WTC11 (cell line): ENCODE data around the gene PRELID3B. TPM values are rescaled to one million over a fixed set of nuclear protein-coding genes. Genes with fewer than 3 reads are reported as not detected.

Source experiments
- ATAC-seq: fragments of 200-7000 bp; cut with Tn5 transposase; 2 replicates; pipeline ENCODE4 v1.10.0; 2021; ENCODE audit warnings: mild to moderate bottlenecking, moderate library complexity
- CTCF ChIA-PET: fragments of 300-600 bp; sonication (Branson Sonifier 250); formaldehyde crosslinking; loops from one replicate; lab custom pipeline; 2021; ENCODE audit warnings: antibody characterized with exemption; lab: Charles Lee
- POLR2A ChIA-PET: fragments of 350-600 bp; sonication (Branson Sonifier 250); formaldehyde crosslinking; loops from one replicate; lab custom pipeline; 2021; ENCODE audit warnings: antibody characterized with exemption; lab: Charles Lee
- DNase-seq: peaks from one replicate; pipeline ENCODE4 v3.0.0; 2021; ENCODE audit warnings: low spot score
- H3K27ac Mint-ChIP-seq: 2 replicates; pipeline ENCODE4 v1.8.0; 2021; ENCODE audit warnings: mixed read lengths
- H3K27me3 Mint-ChIP-seq: 2 replicates; pipeline ENCODE4 v1.8.0; 2021; ENCODE audit warnings: low read depth, mild to moderate bottlenecking, moderate library complexity, mixed read lengths
- H3K36me3 Mint-ChIP-seq: 2 replicates; pipeline ENCODE4 v1.8.0; 2021; ENCODE audit warnings: mixed read lengths
- H3K4me1 Mint-ChIP-seq: 2 replicates; pipeline ENCODE4 v1.8.0; 2022; ENCODE audit warnings: mixed read lengths
- H3K4me3 Mint-ChIP-seq: 2 replicates; pipeline ENCODE4 v1.8.0; 2021; ENCODE audit warnings: mild to moderate bottlenecking, moderate library complexity, mixed read lengths
- H3K9me3 Mint-ChIP-seq: 2 replicates; pipeline ENCODE4 v1.8.0; 2021; ENCODE audit warnings: mixed read lengths
- AFF4 ChIP-seq: sonication (generic); formaldehyde crosslinking; IDR thresholded peaks from 2 replicates; pipeline ENCODE4 v1.8.1; 2023; ENCODE audit warnings: mild to moderate bottlenecking, missing genetic modification reagents, borderline replicate concordance
- ATF2 ChIP-seq: sonication (generic); formaldehyde crosslinking; IDR thresholded peaks from 2 replicates; pipeline ENCODE4 v1.8.1; 2022; ENCODE audit warnings: low read depth, missing genetic modification reagents, borderline replicate concordance
- ATF6 ChIP-seq: sonication (generic); formaldehyde crosslinking; IDR thresholded peaks from 2 replicates; pipeline ENCODE4 v1.8.1; 2023; ENCODE audit warnings: mild to moderate bottlenecking, missing genetic modification reagents
- E2F1 ChIP-seq: sonication (generic); formaldehyde crosslinking; IDR thresholded peaks from 2 replicates; pipeline ENCODE4 v1.8.0; 2022; ENCODE audit warnings: mild to moderate bottlenecking, missing genetic modification reagents
- ERG ChIP-seq: fragments of 250-450 bp; sonication (Bioruptor Pico); IDR thresholded peaks from 2 replicates; pipeline ENCODE4 v1.8.0; 2021; ENCODE audit warnings: mild to moderate bottlenecking
- FOXK1 ChIP-seq: sonication (generic); formaldehyde crosslinking; IDR thresholded peaks from 2 replicates; pipeline ENCODE4 v1.8.0; 2022; ENCODE audit warnings: mild to moderate bottlenecking, moderate library complexity, missing genetic modification reagents
- FOXP4 ChIP-seq: sonication (generic); formaldehyde crosslinking; IDR thresholded peaks from 2 replicates; pipeline ENCODE4 v1.8.0; 2022; ENCODE audit warnings: mild to moderate bottlenecking, missing genetic modification reagents
- HMGXB4 ChIP-seq: sonication (generic); formaldehyde crosslinking; IDR thresholded peaks from 2 replicates; pipeline ENCODE4 v1.8.1; 2023; ENCODE audit warnings: mild to moderate bottlenecking, moderate library complexity, missing genetic modification reagents
- IRF1 ChIP-seq: sonication (generic); formaldehyde crosslinking; IDR thresholded peaks from 2 replicates; pipeline ENCODE4 v1.8.0; 2023; ENCODE audit warnings: missing genetic modification reagents
- IRF2 ChIP-seq: sonication (generic); formaldehyde crosslinking; IDR thresholded peaks from 2 replicates; pipeline ENCODE4 v1.8.0; 2022; ENCODE audit warnings: low read depth, missing genetic modification reagents, borderline replicate concordance
- KAT7 ChIP-seq: sonication (generic); formaldehyde crosslinking; IDR thresholded peaks from 2 replicates; pipeline ENCODE4 v1.8.1; 2023; ENCODE audit warnings: missing genetic modification reagents, mild to moderate bottlenecking, borderline replicate concordance
- NFATC4 ChIP-seq: fragments of 250-450 bp; sonication (Bioruptor Pico); IDR thresholded peaks from 2 replicates; pipeline ENCODE4 v1.9.0; 2021; ENCODE audit warnings: mild to moderate bottlenecking
- NR2C2 ChIP-seq: sonication (generic); formaldehyde crosslinking; IDR thresholded peaks from 2 replicates; pipeline ENCODE4 v1.8.0; 2022; ENCODE audit warnings: mild to moderate bottlenecking, missing genetic modification reagents
- NR3C1 ChIP-seq: sonication (generic); formaldehyde crosslinking; conservative IDR thresholded peaks from 2 replicates; pipeline ENCODE4 v1.8.1; 2023; ENCODE audit warnings: low read depth, mild to moderate bottlenecking, missing genetic modification reagents
- RORB ChIP-seq: fragments of 250-450 bp; sonication (Bioruptor Pico); IDR thresholded peaks from 2 replicates; pipeline ENCODE4 v1.9.0; 2021; ENCODE audit warnings: mild to moderate bottlenecking
- SMAD4 ChIP-seq: sonication (generic); formaldehyde crosslinking; IDR thresholded peaks from 2 replicates; pipeline ENCODE4 v1.8.0; 2022; ENCODE audit warnings: mild to moderate bottlenecking, missing genetic modification reagents
- SP1 ChIP-seq: sonication (generic); formaldehyde crosslinking; conservative IDR thresholded peaks from 2 replicates; pipeline ENCODE4 v1.8.1; 2022; ENCODE audit warnings: missing genetic modification reagents
- TCF7 ChIP-seq: sonication (generic); formaldehyde crosslinking; IDR thresholded peaks from 2 replicates; pipeline ENCODE4 v1.8.0; 2022; ENCODE audit warnings: mild to moderate bottlenecking, low read depth, missing genetic modification reagents, moderate library complexity
- ZNF396 ChIP-seq: fragments of 250-450 bp; sonication (Bioruptor Pico); IDR thresholded peaks from 2 replicates; pipeline ENCODE4 v1.8.0; 2021; ENCODE audit warnings: mild to moderate bottlenecking, moderate library complexity, borderline replicate concordance
- ZNF416 ChIP-seq: fragments of 250-450 bp; sonication (Bioruptor Pico); IDR thresholded peaks from 2 replicates; pipeline ENCODE4 v1.9.0; 2021; ENCODE audit warnings: mild to moderate bottlenecking, inconsistent platforms
- total RNA-seq: library from RNA; stranded (reverse); gene quantifications from 3 replicates; pipeline ENCODE4 v1.2.3, GENCODE V29; 2021

PRELID3B gene
- total RNA-seq, 1 experiment from 2014 or later, result 46.9 TPM

- DNase-seq, result no peak
- CTCF ChIA-PET, result no interaction called here
- TF ChIP-seq TCF7 (no peak), ATF2 (CRISPR knock-in tag) (no peak), E2F1 (CRISPR knock-in tag) (no peak), IRF2 (CRISPR knock-in tag) (no peak), IRF1 (CRISPR knock-in tag) (no peak), NR3C1 (CRISPR knock-in tag) (no peak), ERG (CRISPR knock-in tag) (no peak), FOXP4 (no peak)
- TF ChIP-seq, all 79 proteins: peak for 0
- POLR2A ChIA-PET, result no interaction called here
- H3K27ac Mint-ChIP-seq, result no peak overlapping the region
- H3K27me3 Mint-ChIP-seq, result no peaks in the 10 kb centered on the region
- no peaks in the 10 kb centered on the region for H3K9me3 Mint-ChIP-seq
- H3K4me3 Mint-ChIP-seq, result no peak overlapping the region
- peaks cover 19% of the 10 kb centered on the region for H3K4me1 Mint-ChIP-seq
- ATAC-seq, result no peak
- peaks cover 54% of the 10 kb centered on the region for H3K36me3 Mint-ChIP-seq
Observed at GRCh38 chr20:58986286-58986967, 56.2 kb downstream of the PRELID3B start.

GRCh38 chr20:58985656-58986055 lies 56.9 kb downstream of the PRELID3B start:
- Mint-ChIP-seq H3K27me3 (no peaks in the 10 kb centered on the region), H3K27ac (no peak overlapping the region), H3K36me3 (peaks cover 46% of the 10 kb centered on the region), H3K9me3 (no peaks in the 10 kb centered on the region), H3K4me3 (no peak overlapping the region), H3K4me1 (peaks cover 19% of the 10 kb centered on the region)
- POLR2A ChIA-PET, result no interaction called here
- ATAC-seq (no peak), DNase-seq (no peak)
- CTCF ChIA-PET, result interaction anchor here (1.4 kb wide), 1 partner anchor 12 kb away, joined by 3 read pairs; no protein-coding TSS in a partner anchor
- TF ChIP-seq IRF2 (CRISPR knock-in tag) (no peak), RORB (CRISPR knock-in tag) (no peak), SP1 (no peak), HMGXB4 (CRISPR knock-in tag) (no peak), ZNF396 (no peak), ZNF416 (CRISPR knock-in tag) (no peak), KAT7 (CRISPR knock-in tag) (no peak), NFATC4 (CRISPR knock-in tag) (no peak), ATF6 (CRISPR knock-in tag) (no peak), SMAD4 (CRISPR knock-in tag) (no peak), NR2C2 (no peak), AFF4 (CRISPR knock-in tag) (no peak), FOXK1 (no peak)
